Stimulated activated CD4-positive, alpha-beta T cell treated with anti-CD3 and anti-CD28 coated beads, Interleukin-4, amount 100 ng/mL, for 24 hours (primary cell): Measurements from ENCODE around the gene RAB7B.
"Not testable (repeated sequence)": the region's sequence is repeated elsewhere in the genome, so short reads cannot be mapped to it uniquely, and the experiment has no call there.

Experiments
- DNase-seq: peaks from one replicate; pipeline ENCODE4 v3.0.0-alpha.2; 2020

RAB7B gene

DNA sequence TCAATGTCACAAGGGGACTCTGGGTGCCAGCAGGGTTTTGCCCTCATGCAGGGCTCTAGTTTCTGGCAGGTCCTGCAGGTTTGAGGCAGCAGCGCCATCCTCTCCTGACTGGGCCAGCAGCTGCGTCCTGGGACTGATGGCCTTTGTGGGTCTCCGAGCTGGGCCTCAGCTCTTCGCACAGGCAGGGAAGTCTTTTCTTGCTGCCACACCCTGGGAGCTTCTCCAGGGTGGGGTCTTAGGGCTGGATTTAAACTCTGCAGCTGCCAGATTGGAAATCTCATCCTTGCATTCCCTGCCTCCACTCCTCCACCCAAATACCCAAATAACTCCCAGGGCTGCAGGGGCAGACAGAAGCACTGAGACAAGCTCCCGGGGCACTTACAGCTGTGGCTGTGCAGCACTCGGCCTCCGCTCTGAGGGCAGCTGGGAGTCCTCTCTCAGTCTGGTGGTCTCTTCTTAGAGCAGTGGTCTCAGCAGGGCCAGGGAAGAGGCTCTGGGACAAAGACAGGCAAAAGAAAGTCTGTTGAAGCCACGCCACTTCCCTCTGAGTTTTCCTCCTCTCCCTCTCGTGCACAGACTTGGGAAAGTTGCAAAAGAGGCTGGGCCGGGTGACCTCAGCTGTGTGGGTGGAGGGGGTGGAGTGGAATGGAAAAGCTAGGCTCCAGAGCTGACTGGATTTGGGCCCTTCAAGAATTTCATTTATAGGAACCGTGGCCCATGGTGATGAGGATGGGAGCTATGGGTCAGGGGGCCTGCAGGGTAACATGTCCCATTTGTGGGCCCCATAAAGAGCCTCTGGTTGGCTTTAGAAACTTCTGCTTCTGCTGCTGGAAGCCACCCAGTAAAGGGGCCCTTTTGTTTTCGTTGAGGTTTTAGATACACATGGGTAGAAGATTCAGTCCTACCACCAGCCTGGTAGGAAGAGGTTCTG is at the start of gene RAB7B:
TSS of gene RAB7B (minus strand) at position 525 of the 931 bp plus-strand sequence. CDS start 9,260 bp downstream, outside the sequence.
- no peak for DNase-seq

DNA sequence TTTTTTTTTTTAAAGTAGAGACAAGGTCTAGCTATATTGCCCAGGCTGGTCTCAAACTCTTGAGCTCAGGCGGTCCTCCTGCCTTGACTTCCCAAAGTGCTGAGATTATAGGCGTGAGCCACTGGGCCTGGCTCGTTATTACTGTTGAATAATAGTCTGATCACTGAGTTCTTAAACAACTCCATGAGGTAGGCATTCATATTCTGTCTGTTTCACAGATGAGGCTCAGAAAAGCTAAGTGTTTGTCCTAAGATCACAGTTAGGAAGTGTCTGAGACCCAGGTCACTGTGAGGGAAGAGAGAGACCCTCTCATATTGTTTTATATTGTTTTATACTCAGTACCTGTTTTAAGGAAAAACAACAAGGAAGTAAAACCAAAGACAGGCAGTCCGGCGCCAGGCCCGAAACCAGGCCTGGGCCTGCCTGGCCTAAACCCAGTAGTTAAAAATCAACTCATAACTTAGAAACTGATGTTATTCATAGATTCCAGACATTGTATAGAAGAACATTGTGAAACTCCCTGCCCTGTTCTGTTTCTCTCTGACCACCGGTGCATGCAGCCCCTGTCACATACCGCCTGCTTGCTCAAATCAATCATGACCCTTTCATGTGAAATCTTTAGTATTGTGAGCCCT is 49.2 kb upstream of the RAB7B start:
- not testable (repeated sequence) for DNase-seq

GRCh38 chr1:206050655-206051235 is 47.5 kb upstream of the RAB7B start:
- DNase-seq: peak; percentile 56

DNA sequence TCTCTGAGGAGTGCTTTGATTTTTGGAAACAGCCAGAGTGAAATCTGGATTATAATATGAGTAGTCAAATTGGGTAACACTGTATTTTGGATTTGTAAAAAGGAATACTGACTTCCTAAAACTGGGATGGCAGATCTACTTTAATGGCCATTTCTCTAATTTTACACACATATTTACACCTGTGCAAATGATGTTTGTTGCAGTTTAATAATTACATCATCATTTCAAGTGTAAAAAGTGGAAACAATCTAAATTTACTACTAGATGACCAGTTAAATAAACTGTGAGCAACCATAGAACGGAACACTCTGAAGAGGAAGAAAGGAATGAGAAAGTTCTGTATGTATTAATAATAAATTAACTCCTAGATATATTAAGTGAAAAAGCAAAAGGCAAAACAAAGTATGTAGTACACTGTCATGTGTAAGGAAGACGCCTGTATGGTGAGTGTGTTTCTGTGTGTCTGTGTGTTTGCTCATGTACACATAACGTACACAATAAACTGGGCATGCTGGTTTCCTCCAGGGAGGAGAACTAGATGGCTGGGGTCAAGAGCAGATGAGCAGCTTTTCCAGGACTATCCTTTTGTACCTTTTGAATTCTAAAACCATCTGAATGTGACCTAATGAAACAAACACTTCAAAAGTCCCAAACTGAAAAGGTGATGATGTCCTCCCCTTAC is 46.9 kb upstream of the RAB7B start:
- DNase-seq: no peak

GRCh38 chr1:206049293-206049692 is 46.1 kb upstream of the RAB7B start:
- DNase-seq: no peak

DNA sequence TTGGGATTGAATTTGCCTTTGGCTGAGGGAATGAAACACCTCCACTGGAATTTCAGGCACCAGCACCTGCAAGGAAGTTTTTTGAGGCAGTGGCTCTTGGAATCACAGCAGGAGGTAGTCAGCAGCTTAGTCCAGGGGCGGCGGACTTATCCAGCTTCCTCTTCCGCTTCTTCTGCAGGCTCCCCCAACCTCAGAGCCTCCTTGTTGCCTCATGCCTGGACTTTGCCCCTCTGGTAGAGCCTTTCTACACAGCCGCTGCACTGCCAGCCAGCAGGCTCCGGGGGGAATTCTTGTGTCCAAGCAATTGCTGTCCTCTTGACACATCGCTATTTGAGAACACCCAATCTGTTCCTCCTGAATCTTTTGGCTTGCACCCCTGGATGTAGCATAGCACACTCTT is 45.4 kb upstream of the RAB7B start:
- no peak for DNase-seq

DNA sequence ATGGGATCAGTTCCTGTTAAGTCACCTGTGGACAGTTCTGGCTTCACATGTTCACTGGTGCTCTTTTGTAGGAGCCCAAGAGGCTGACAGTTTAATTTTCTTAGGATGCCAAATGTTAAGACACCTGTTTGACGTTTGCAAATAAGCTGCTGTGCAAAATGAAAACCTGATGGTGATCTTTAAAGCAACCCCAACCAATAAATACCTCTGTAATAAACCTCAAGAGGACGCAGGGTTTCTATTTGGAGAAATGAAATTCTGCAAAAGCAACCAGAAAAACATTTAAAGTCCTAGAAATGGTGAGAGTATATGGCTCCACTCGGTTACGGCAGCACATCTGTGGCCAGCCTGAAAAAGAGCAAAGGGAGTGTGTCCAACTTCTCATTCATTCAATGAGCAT is 44.1 kb upstream of the RAB7B start:
- no peak for DNase-seq

- DNase-seq: no peak
Measured at GRCh38 chr1:206041640-206042039, 38.4 kb upstream of the RAB7B start.

- DNase-seq: no peak
Measured at GRCh38 chr1:206040328-206040727, 37.1 kb upstream of the RAB7B start.

- DNase-seq: no peak
Measured at GRCh38 chr1:206039046-206039973, 36.1 kb upstream of the RAB7B start.

GRCh38 chr1:206037581-206037980 is 34.4 kb upstream of the RAB7B start:
- no peak for DNase-seq

GRCh38 chr1:206036663-206037455 is 33.7 kb upstream of the RAB7B start:
- no peak for DNase-seq

GRCh38 chr1:206035027-206035426 is 31.8 kb upstream of the RAB7B start:
- no peak for DNase-seq

DNA sequence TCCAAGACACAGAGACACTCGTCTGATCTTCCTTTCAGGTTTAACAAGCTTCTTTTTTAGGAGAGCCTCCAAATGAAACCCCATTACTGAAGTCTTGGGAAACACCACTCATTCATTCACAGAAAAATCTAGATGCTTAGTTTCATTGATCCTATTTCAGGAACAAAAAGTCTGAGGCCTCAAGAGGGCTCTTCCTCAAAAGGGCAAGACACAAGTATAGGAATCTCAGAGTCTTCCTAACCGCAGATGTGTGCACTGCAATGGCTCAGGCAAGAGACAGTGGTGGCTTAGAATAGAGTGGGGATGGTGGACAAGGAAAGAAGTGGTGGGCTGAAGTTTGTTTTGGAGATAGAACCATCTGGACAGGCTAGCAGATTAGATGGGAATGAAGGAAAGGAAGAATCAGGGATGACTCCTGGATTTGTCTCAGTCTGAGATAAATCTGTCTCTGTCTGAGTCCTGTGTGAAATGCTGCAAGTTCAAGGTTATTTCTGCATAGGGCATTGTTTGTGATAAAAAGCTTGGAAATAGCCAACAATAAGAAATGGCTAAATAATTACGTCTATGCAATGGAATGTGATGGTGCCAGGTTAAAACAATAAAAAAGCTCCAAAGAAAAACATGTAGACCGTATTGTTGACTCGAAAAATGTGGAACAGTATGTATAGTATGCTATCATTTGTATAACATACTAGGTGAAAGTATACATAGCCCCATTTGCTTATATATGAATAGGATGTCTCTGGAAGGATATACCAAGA is 29.4 kb upstream of the RAB7B start:
- DNase-seq: no peak

- peak; percentile 73 for DNase-seq
Measured at GRCh38 chr1:206030714-206031113, 27.5 kb upstream of the RAB7B start.

- DNase-seq: no peak
Measured at GRCh38 chr1:206030191-206030590, 27.0 kb upstream of the RAB7B start.

DNA sequence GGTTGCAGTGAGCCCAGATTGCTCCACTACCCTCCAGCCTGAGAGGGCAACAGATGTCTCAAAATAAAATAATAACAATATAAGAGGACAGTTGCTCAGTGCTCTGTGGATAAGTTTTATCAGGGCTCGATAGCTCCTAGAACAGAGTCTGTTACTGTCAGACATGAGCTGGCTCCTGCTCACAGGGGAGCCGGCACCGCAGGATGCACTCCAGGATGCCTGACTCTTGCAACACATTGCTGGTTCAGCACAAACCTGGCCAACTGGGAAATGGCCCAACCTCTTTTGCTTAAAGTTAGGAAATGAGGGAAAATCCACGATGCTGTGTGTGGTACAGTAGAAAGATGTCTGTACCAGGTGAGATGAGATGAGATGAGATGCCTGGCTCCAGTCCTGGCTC is 26.3 kb upstream of the RAB7B start:
- DNase-seq: no peak

GRCh38 chr1:206025283-206025820 is 22.2 kb upstream of the RAB7B start:
- DNase-seq: no peak

- DNase-seq: no peak
Measured at GRCh38 chr1:206023695-206024094, 20.5 kb upstream of the RAB7B start, which contains the start of gene CTSE. TSS of gene CTSE (minus strand) at chr1:206023895. CDS start at chr1:206023791, 104 bp downstream.

GRCh38 chr1:206022766-206023165 is 19.6 kb upstream of the RAB7B start:
- no peak for DNase-seq
